Prostate gland (tissue), 2 donors: ENCODE measurements around the gene DLEC1.

Experiments
- CTCF ChIP-seq, 4 experiments: fragments of 200-600 bp in 2 of 4; fragments of 450-650 bp in 2 of 4; sonication (generic) in 2 of 4; IDR thresholded peaks; 1 replicate in 3 of 4; 2 replicates in 1 of 4; pipeline ENCODE4 v1.5.1; 2016 to 2019; ENCODE audit warnings: antibody characterized with exemption in 4 of 4, mild to moderate bottlenecking in 2 of 4, moderate library complexity in 2 of 4
- POLR2A ChIP-seq: fragments of 450-650 bp; IDR thresholded peaks from one replicate; pipeline ENCODE4 v1.6.1; 2016; ENCODE audit warnings: antibody characterized with exemption, mild to moderate bottlenecking

GRCh38 chr3:38128303-38128655 is 89.3 kb downstream of the DLEC1 start:
- TF ChIP-seq POLR2A (no peak), CTCF (IDR thresholded peaks at IDR 0.05) (no peak)
